NOMO-1 treated with dmso at 0.1 percent for 144 hours (cell line): ENCODE measurements around the gene STUM.
"Not testable (repeated sequence)": the region's sequence is repeated elsewhere in the genome, so short reads cannot be mapped to it uniquely, and the experiment has no call there.

Experiments used
- DNase-seq: peaks from one replicate; lab custom pipeline; 2025; ENCODE audit not compliant: unreplicated experiment; lab: John Stamatoyannopoulos, UW

The STUM gene

GRCh38 chr1:226579781-226580323, 31.3 kb downstream of the STUM start:
- no peak for DNase-seq

GRCh38 chr1:226580625-226581270, 32.2 kb downstream of the STUM start:
- no peak for DNase-seq

DNA sequence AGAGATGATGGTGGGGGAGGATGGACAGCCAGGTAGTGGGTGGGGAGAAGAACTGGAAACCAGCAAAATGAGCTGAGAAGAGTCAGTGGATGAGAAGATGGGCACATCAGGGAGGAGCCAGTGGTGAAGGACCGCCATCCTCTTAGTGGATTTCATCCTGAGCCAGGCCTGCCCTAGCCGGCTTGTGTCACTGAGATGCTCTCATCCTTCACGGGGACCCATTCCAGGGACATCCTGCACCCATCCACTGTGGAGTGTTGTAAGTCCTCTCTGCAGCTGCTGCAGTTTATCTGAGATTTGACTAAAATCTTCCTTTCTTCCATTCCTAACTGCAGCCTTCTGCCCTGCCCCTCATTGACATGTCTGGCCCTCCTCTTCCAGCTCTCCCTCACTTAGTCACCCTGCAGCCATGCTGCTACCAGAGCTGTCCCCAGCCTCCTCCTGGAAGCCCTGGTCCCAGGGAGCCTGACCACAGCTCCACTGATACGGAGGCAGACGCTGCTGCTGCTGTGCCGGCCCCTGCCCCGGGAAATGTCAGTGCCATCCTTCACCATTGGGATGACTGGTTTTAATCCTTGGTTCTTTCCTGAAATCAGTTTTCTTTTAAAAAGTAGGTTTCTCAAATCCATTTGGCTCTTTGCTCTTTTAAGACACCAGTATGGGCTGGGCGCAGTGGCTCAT, 33.2 kb downstream of the STUM start:
- no peak for DNase-seq

- DNase-seq: no peak
Measured at GRCh38 chr1:226582966-226583365, 34.4 kb downstream of the STUM start.

- DNase-seq: no peak
Measured at GRCh38 chr1:226584164-226584563, 35.6 kb downstream of the STUM start.

- no peak for DNase-seq
Measured at GRCh38 chr1:226586116-226586515, 37.6 kb downstream of the STUM start.

DNA sequence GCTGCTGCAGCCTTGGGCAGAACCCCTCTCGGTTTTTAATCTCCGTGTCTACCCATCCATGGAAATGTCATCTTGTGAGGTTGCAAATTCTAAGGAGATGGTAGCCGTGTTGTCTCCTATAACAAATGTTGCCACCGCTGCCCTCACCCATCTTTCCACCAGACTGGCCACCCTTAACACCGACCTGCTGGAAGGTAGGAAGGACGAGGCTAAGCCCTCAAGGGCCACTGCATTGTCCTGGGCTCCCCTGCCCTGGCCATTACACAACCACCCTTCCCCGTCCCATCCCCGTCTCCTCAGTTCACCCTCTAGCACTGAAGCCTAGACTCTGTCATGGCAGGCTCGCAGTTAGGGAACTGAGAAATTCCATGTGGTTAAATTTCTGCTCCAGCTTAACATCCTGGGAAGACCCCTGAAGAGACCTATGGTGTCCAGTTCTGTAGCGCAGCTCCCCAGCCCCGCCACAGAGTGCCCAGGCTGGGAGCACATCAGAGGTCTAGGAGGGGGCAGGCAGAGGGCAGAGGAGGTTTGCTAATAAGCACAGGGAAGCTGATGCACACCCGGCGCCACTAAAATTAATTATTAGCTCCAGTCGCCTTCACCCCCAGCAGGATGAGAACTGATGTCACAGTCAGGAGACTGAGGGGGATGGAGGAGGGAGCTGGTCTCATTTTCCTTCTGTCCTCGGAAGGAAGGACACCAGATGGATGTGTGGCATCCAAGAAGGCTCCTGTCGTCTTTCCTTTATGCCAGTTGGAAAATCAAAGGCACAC, 38.3 kb downstream of the STUM start:
- no peak for DNase-seq

DNA sequence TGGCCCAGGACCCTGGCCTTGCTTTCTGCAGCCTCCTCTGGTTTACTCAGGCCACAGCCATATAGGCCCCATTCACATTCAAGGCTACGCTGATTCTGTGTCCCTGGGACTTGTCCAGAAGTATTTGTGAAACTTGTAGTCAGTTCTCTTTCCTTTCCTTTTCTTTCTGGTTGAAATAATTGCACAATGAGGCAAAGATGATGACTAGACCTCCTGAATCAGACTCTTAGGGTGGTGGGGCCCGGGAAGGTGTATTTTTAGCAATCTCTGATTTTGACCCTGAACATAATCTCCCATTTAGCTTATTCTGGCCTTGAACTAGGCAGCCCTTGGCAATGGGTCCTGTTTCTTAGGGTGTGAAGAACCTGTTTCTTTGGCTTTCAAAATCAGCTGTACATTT, 39.9 kb downstream of the STUM start:
- no peak for DNase-seq

DNA sequence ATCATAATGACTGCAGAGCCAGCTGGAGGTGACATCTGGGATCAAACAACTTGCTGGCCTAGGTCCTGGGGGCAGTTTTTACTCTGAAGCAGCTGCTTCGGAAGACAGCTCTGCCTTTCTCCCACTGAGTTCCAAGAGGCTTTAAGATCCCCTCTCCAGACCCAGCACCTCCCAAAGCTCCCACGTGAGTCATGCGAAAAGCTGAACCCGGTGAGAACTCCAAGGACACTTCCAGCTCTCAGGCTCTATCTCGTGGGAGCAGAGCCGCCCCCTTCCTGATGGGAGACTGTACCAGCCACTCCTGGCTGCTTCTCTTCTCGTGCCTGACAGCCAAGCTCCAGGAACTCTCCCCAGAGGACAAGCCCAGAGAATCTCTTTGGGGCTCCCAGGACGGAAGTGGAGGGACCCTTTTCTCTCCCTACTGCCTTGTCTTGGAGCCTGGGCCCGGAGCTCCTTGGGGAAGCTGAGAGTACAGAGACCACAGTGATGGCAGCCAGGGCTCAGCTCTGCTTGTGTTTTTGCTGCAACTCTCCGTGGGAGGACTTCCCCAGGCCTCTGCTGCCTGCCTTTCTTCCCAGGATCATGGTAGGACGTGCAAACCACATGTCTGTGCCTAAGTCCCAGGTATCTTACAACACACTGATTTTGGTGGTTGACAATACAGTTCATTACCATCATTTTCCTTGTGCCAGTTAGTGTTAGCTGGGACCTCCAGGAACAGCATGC, 40.6 kb downstream of the STUM start:
- DNase-seq: no peak

GRCh38 chr1:226590614-226591013, 42.0 kb downstream of the STUM start:
- DNase-seq: no peak

DNA sequence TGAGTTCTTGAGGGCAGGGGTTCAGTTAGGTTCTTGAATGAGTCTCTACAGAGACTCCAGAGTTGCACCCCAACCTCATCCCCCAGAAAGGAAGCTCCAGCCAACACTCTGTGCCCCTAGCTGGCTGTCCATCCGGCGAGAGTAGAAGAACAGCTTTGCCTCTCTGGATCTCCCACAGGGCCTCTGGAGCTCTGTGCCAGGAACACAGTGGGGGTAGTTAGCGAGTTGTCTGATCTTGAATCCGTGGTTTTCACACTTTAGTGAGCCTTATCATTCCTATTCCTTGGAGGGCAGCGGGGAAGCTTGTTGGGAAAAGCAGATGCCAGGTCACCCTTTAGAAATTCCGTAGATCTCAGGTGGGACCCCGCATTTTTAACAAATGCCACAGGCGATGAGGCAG, 45.0 kb downstream of the STUM start:
- no peak for DNase-seq

- DNase-seq: no peak
Measured at GRCh38 chr1:226596531-226597165, 48.1 kb downstream of the STUM start.

- DNase-seq: no peak
Measured at GRCh38 chr1:226597616-226598454, 49.3 kb downstream of the STUM start.

GRCh38 chr1:226598455-226598849, 49.9 kb downstream of the STUM start:
- no peak for DNase-seq

- DNase-seq: not testable (repeated sequence)
Measured at GRCh38 chr1:226598955-226599354, 50.4 kb downstream of the STUM start.

DNA sequence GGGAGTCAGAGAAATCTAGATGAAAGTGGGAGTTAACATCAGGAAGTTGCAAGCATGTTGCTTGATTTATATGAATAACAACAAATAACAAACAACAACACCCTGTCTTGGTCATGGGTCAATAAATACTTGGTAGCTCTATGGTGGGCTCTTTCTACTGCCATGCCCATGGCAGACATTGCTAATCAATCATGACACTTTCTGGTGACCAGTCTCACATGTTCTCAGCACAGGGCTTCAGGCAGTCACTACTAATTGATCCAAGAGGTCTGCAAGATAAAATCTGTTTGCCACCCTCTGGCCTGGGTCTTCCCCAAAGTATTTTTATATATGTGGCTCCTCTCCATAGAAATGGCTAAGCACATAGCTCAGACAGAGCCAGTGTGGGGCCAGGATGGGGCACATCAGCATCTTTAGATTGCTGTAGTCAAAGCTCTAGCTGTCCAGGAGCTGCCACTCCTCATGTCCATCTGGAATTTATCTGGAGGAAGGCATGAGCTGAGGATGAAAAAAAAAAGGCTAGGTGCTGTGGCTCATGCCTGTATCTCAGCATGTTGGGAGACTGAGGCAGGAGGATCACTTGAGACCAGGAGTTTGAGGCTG, 51.2 kb downstream of the STUM start:
- DNase-seq: no peak

- DNase-seq: no peak
Measured at GRCh38 chr1:226600254-226600653, 51.7 kb downstream of the STUM start.

DNA sequence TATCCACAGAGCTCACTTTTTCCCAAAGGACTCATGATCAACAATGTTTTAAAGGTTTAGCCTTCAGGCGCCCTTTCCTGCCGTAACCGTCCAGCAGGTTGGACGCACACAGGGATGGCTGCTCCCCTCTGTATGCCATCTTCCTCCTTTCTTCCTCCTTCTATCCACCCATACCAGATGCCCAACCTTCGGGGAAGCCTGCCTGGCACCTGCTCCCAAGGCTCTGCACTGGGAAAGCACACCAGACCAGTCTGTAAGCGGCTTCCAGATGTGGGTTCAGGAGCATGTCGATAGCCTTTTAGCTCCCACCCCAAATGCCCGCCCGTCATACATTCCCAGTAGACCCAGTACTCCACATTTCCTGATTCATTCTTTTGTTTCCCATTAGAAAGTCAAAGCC, 52.9 kb downstream of the STUM start:
- DNase-seq: no peak

DNA sequence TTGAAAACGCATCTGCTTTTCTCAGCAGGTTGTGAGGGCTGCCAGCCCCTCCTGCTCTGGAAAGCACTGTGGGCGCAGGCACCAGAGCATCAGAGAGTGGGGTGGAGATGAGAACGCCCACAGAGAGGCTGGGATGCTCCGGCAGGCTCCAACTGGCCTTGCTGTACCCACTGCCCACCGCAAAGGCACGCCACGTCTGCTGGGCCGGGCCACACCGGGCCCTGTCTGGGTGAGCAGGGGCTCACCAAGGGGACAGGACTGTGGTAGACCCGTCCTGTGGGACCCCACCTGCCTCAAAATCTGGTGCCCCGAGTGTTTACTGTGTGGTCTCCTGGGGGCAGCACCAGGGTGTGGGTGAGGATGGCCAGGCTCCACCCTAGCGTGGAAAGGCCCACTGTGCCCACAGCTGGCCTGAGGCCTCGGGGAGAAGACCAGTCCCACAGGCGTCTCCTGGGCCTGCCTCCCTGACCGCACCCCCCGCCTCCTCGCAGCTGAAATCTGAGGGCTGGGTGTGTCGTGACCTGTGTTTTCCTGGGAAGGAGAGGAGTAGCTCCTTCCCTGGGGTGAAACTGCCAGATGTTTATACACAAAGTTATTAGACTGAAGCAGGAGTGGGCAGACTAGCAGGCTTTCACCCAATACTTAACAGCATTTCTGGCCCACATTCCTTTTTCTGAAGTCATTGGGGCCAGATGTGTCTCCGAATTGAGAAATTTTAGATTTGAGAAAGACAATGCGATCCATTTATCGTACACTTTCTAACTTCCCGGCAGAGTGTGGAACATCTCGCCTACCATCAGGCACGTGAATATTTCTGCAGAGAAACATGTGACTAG, 53.8 kb downstream of the STUM start:
- DNase-seq: no peak
